T follicular helper cell (primary cell): Measurements from ENCODE around the gene CCNO.

Source experiments
- DNase-seq: peaks from one replicate; pipeline ENCODE4 v3.0.0-alpha.2; 2020; ENCODE audit warnings: low read depth

CCNO gene

GRCh38 chr5:55222985-55223811, 10.2 kb downstream of the CCNO start:
- DNase-seq: no peak

GRCh38 chr5:55222092-55222984, 11.1 kb downstream of the CCNO start:
- DNase-seq: no peak

GRCh38 chr5:55220433-55221185, 12.8 kb downstream of the CCNO start:
- DNase-seq: no peak

- no peak for DNase-seq
Observed at GRCh38 chr5:55219770-55220169, 13.6 kb downstream of the CCNO start.

GRCh38 chr5:55218967-55219366, 14.4 kb downstream of the CCNO start:
- DNase-seq: no peak

GRCh38 chr5:55211184-55211874, 22.1 kb downstream of the CCNO start:
- no peak for DNase-seq

- DNase-seq: no peak
Observed at GRCh38 chr5:55205001-55205400, 28.4 kb downstream of the CCNO start.

- DNase-seq: no peak
Observed at GRCh38 chr5:55191165-55191564, 42.2 kb downstream of the CCNO start.

GRCh38 chr5:55188656-55189540, 44.5 kb downstream of the CCNO start:
- DNase-seq: no peak

GRCh38 chr5:55187370-55187769, 46.0 kb downstream of the CCNO start:
- no peak for DNase-seq
